ENCODE results near the gene RFXANK. TPM values are rescaled to one million over a fixed set of nuclear protein-coding genes. Genes with fewer than 3 reads are reported as not detected.
"Not testable (repeated sequence)": the region's sequence is repeated elsewhere in the genome, so short reads cannot be mapped to it uniquely, and the experiment has no call there.

Gene RFXANK
- total RNA-seq (2014; rRNA removed; shearing (Covaris generic)) = 47.7 and 171 TPM in 2 replicates

GRCh38 chr19:19192078-19192882 lies at the start of gene RFXANK, which contains the start of gene BORCS8:
Gene RFXANK, plus strand, starts transcription at chr19:19192258. Its CDS starts 1,689 bp downstream, at chr19:19193947.
Gene BORCS8, minus strand, starts transcription at chr19:19192152. Its CDS starts 35 bp downstream, at chr19:19192117.
- Histone ChIP-seq H3K36me3 (peaks cover 21% of the 10 kb centered on the region), H3K9me3 (replicated peaks) (no peaks in the 10 kb centered on the region), H3K4me3 (peak within 1 kb of the TSS; percentile 69), H3K27ac (peak within 1 kb of the TSS; percentile 73), H3K4me1 (replicated peaks) (peaks cover 8% of the 10 kb centered on the region; the same call in 1 of the 2 replicates), H3K27me3 (replicated peaks) (no peaks in the 10 kb centered on the region)
- DNase-seq (ENCODE audit: low read depth in 1 of 2, low spot score in 2 of 2) = peak; percentile 99

- Histone ChIP-seq H3K27me3 (replicated peaks) (no peaks in the 10 kb centered on the region), H3K4me3 (no peak overlapping the region), H3K9me3 (replicated peaks) (peaks cover 2% of the 10 kb centered on the region; the same call in 1 of the 2 replicates), H3K4me1 (replicated peaks) (peaks cover 9% of the 10 kb centered on the region), H3K36me3 (peaks cover 7% of the 10 kb centered on the region), H3K27ac (no peak overlapping the region)
- DNase-seq (ENCODE audit: low read depth in 1 of 2, low spot score in 2 of 2) = no peak
These were observed 49.7 kb upstream of the RFXANK start for GRCh38 chr19:19142347-19142746.

GRCh38 chr19:19145281-19145680 lies 46.8 kb upstream of the RFXANK start:
- Histone ChIP-seq H3K27me3 (replicated peaks) (no peaks in the 10 kb centered on the region), H3K4me3 (no peak overlapping the region), H3K36me3 (peaks cover 7% of the 10 kb centered on the region), H3K9me3 (replicated peaks) (no peaks in the 10 kb centered on the region; the same call in 1 of the 2 replicates), H3K27ac (no peak overlapping the region), H3K4me1 (replicated peaks) (no peaks in the 10 kb centered on the region)
- no peak for DNase-seq (ENCODE audit: low read depth in 1 of 2, low spot score in 2 of 2)

GRCh38 chr19:19145684-19146608 lies 46.1 kb upstream of the RFXANK start:
- no peaks in the 10 kb centered on the region; the same call in 1 of the 2 replicates for H3K9me3 ChIP-seq (replicated peaks)
- H3K4me1 ChIP-seq (replicated peaks) = no peaks in the 10 kb centered on the region
- H3K36me3 ChIP-seq = peaks cover 7% of the 10 kb centered on the region
- peak; percentile 38 to 78 for DNase-seq (ENCODE audit: low read depth in 1 of 2, low spot score in 2 of 2)
- H3K27me3 ChIP-seq (replicated peaks) = no peaks in the 10 kb centered on the region
- no peak overlapping the region for H3K27ac ChIP-seq
- H3K4me3 ChIP-seq = no peak overlapping the region

- no peak overlapping the region for H3K4me3 ChIP-seq
- no peak overlapping the region for H3K27ac ChIP-seq
- H3K4me1 ChIP-seq (replicated peaks) = no peaks in the 10 kb centered on the region
- DNase-seq (ENCODE audit: low read depth in 1 of 2, low spot score in 2 of 2) = no peak
- H3K9me3 ChIP-seq (replicated peaks) = no peaks in the 10 kb centered on the region; the same call in 1 of the 2 replicates
- H3K36me3 ChIP-seq = peaks cover 7% of the 10 kb centered on the region
- no peaks in the 10 kb centered on the region for H3K27me3 ChIP-seq (replicated peaks)
These were observed 45.2 kb upstream of the RFXANK start for GRCh38 chr19:19146865-19147264.

- Histone ChIP-seq H3K27me3 (replicated peaks) (no peaks in the 10 kb centered on the region), H3K36me3 (peaks cover 7% of the 10 kb centered on the region), H3K9me3 (replicated peaks) (no peaks in the 10 kb centered on the region; the same call in 1 of the 2 replicates), H3K27ac (no peak overlapping the region), H3K4me1 (replicated peaks) (no peaks in the 10 kb centered on the region), H3K4me3 (no peak overlapping the region)
- DNase-seq (ENCODE audit: low read depth in 1 of 2, low spot score in 2 of 2) = no peak
These were observed 44.7 kb upstream of the RFXANK start for GRCh38 chr19:19147344-19147743.

GRCh38 chr19:19148504-19148903 lies 43.6 kb upstream of the RFXANK start:
- H3K36me3 ChIP-seq; H3K4me3 ChIP-seq; H3K9me3 ChIP-seq (replicated peaks); H3K27me3 ChIP-seq (replicated peaks); H3K27ac ChIP-seq; DNase-seq (ENCODE audit: low read depth in 1 of 2, low spot score in 2 of 2); H3K4me1 ChIP-seq (replicated peaks): not testable (repeated sequence)

GRCh38 chr19:19149435-19149834 lies 42.6 kb upstream of the RFXANK start:
- peaks cover 7% of the 10 kb centered on the region for H3K36me3 ChIP-seq
- no peak overlapping the region for H3K4me3 ChIP-seq
- no peaks in the 10 kb centered on the region for H3K4me1 ChIP-seq (replicated peaks)
- H3K27ac ChIP-seq = no peak overlapping the region
- no peaks in the 10 kb centered on the region; the same call in 1 of the 2 replicates for H3K9me3 ChIP-seq (replicated peaks)
- no peak for DNase-seq (ENCODE audit: low read depth in 1 of 2, low spot score in 2 of 2)
- no peaks in the 10 kb centered on the region for H3K27me3 ChIP-seq (replicated peaks)

- no peak overlapping the region for H3K4me3 ChIP-seq
- no peaks in the 10 kb centered on the region for H3K27me3 ChIP-seq (replicated peaks)
- H3K9me3 ChIP-seq (replicated peaks) = no peaks in the 10 kb centered on the region
- no peak overlapping the region for H3K27ac ChIP-seq
- H3K36me3 ChIP-seq = peaks cover 6% of the 10 kb centered on the region
- no peaks in the 10 kb centered on the region for H3K4me1 ChIP-seq (replicated peaks)
- no peak for DNase-seq (ENCODE audit: low read depth in 1 of 2, low spot score in 2 of 2)
These were observed 40.6 kb upstream of the RFXANK start for GRCh38 chr19:19151418-19151817.

GRCh38 chr19:19152668-19153384 lies 39.2 kb upstream of the RFXANK start:
- no peaks in the 10 kb centered on the region for H3K36me3 ChIP-seq
- no peak overlapping the region for H3K4me3 ChIP-seq
- DNase-seq (ENCODE audit: low read depth in 1 of 2, low spot score in 2 of 2) = no peak
- H3K4me1 ChIP-seq (replicated peaks) = no peaks in the 10 kb centered on the region
- no peaks in the 10 kb centered on the region for H3K9me3 ChIP-seq (replicated peaks)
- no peaks in the 10 kb centered on the region for H3K27me3 ChIP-seq (replicated peaks)
- no peak overlapping the region for H3K27ac ChIP-seq

- no peaks in the 10 kb centered on the region for H3K36me3 ChIP-seq
- DNase-seq (ENCODE audit: low read depth in 1 of 2, low spot score in 2 of 2) = no peak
- no peaks in the 10 kb centered on the region for H3K9me3 ChIP-seq (replicated peaks)
- no peak overlapping the region for H3K27ac ChIP-seq
- no peak overlapping the region for H3K4me3 ChIP-seq
- H3K4me1 ChIP-seq (replicated peaks) = no peaks in the 10 kb centered on the region
- H3K27me3 ChIP-seq (replicated peaks) = no peaks in the 10 kb centered on the region
These were observed 37.1 kb upstream of the RFXANK start for GRCh38 chr19:19154768-19155494.

- Histone ChIP-seq H3K4me1 (replicated peaks) (no peaks in the 10 kb centered on the region), H3K27me3 (replicated peaks) (no peaks in the 10 kb centered on the region), H3K9me3 (replicated peaks) (no peaks in the 10 kb centered on the region), H3K4me3 (no peak overlapping the region), H3K36me3 (no peaks in the 10 kb centered on the region), H3K27ac (no peak overlapping the region)
- no peak for DNase-seq (ENCODE audit: low read depth in 1 of 2, low spot score in 2 of 2)
These were observed 36.4 kb upstream of the RFXANK start for GRCh38 chr19:19155495-19156219.
